C4-2B (cell line): Measurements from ENCODE around the gene PAN2.
"Not testable (repeated sequence)": the region's sequence is repeated elsewhere in the genome, so short reads cannot be mapped to it uniquely, and the experiment has no call there.

Experiments
- H3K27ac ChIP-seq: fragments of 450-650 bp; 2 replicates; pipeline ENCODE4 v1.5.1; 2017
- ZFX ChIP-seq: fragments of 450-650 bp; IDR thresholded peaks from 2 replicates; pipeline ENCODE4 v1.6.1; 2017
- TF ChIP-seq, protein P1 (sequence below): fragments of 450-650 bp; conservative IDR thresholded peaks from 2 replicates; pipeline ENCODE4 v1.5.1; 2017; ENCODE audit warnings: mild to moderate bottlenecking

The PAN2 gene

DNA sequence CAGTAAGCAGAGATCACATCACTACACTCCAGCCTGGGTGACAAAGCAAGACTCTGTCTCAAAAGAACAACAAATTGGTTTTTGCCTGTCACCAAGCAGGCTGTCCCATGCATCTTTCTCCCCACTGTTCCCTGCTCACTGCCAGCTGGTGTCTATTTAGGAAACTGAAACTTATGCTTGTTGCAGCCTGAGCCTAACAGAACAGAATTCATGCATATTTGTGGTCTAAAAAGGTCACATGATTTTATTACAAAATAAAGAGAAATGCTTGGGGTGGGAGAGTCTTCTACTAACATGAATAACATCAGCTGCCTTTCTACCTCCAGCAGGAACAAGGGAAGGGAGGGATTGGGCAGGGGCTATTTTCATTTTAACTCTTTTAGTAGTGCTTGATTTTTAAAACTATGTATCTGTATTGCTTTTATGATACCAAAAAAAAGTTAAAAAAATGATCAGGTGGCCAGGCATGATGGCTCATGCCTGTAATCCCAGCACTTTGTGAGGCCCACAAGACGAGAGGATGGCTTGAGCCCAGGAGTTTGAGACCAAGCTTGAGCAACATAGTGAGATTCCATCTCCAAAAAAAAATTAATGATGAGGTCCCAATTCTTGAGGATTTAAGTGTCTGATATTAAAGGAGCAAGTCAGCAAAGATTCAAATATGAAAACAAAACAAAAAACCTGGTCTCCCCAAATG, 25.2 kb upstream of the PAN2 start:
- H3K27ac ChIP-seq: no peak overlapping the region
- no peak for TF ChIP-seq ZFX
- TF ChIP-seq, protein P1, sequence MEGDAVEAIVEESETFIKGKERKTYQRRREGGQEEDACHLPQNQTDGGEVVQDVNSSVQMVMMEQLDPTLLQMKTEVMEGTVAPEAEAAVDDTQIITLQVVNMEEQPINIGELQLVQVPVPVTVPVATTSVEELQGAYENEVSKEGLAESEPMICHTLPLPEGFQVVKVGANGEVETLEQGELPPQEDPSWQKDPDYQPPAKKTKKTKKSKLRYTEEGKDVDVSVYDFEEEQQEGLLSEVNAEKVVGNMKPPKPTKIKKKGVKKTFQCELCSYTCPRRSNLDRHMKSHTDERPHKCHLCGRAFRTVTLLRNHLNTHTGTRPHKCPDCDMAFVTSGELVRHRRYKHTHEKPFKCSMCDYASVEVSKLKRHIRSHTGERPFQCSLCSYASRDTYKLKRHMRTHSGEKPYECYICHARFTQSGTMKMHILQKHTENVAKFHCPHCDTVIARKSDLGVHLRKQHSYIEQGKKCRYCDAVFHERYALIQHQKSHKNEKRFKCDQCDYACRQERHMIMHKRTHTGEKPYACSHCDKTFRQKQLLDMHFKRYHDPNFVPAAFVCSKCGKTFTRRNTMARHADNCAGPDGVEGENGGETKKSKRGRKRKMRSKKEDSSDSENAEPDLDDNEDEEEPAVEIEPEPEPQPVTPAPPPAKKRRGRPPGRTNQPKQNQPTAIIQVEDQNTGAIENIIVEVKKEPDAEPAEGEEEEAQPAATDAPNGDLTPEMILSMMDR: no peak

DNA sequence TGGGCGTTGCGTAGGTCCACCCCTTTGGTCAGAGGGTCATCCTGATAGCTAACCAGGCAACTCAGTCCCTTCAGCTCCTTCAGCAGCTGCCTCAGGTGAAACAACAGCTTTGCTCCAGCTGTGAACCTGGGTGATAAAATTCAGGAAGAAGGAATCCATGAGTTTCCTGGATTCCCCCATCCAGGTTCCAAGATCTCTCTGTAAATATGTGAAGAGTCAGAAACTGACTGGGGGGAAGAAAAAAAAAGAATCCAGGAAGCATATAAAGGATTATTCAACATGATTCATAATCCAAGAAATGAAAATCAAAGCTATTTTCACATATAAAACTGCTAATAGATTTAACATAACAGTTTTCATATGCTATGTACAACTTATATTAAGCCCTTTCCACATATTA, 17.5 kb upstream of the PAN2 start:
- TF ChIP-seq, protein P1: no peak
- TF ChIP-seq ZFX: no peak
- no peak overlapping the region for H3K27ac ChIP-seq

DNA sequence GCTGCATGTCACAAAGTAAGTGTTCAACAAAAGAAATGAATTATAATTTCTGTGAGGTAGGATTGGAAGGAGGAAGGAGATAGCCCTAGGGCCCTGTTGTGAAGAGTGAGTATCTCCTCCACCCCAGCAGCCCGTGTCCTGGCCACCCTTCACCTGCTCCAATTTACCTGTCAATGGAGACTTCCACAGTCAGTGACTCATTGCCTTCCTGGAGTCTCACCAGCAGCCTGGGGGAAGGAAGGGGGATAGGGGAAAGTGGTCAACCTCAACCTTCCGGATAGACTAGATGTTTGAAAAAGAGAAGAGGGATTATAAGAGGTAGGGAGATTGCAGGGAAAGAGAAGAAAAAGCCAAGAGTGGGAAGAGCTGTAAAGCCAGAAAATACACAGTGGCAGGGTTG, 16.9 kb upstream of the PAN2 start:
- no peak overlapping the region for H3K27ac ChIP-seq
- TF ChIP-seq ZFX: no peak
- TF ChIP-seq, protein P1: no peak

DNA sequence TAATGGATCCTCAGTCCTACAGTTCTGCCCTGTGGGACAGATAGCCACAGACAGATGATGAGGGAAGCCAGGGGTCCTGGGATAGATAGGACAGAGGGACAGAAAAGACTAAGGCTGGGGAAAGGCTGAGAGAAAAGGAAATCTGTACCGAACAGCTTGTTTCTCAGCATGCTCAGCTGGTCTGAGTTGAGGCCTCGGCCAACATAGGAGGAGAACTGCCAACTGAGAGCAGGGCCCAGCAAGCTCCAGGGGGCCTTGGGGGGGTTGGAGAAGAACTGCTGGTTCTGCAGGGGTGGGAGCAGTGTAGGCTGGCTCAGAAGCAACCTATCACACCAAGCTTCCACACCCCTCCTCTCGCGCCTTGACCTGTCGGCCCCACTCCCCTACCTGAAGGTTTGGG, 15.0 kb upstream of the PAN2 start:
- no peak overlapping the region for H3K27ac ChIP-seq
- TF ChIP-seq, protein P1: no peak
- TF ChIP-seq ZFX: no peak

DNA sequence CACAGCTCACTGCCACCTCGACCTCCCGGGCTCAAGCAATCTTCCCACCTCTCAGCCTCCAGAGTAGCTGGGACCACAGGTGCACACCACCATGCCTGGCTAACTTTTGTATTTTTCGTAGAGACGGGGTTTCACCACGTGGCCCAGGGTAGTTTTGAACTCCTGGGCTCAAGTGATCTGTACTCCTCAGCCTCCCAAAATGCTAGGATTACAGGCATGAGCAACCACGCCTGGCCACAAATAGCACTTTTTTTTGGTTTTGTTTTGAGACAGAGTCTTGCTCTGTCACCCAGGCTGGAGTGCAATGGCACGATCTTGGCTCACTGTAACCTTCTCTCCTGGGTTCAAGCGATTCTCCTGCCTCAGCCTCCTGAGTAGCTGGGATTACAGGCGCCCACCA, 13.5 kb upstream of the PAN2 start:
- H3K27ac ChIP-seq: not testable (repeated sequence)

DNA sequence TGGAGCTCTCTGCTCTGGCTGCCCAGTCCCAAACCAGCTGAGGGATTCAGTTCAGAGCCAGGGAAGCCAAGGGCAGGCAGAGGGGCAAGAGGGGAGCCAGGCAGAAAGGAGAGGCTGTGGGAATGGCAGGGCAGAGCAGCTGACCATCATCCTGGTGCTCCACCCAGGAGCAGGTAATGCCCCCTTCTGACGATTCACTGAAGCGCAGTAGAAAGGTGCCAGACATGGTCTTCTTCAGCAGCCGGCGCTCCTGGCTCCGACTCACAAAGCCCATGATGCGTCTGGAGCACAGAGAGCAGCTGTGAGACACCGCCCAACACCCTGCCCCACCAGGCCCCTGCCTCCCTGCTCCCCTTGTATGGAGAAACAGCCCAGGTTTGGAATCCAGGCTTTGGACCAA, 12.9 kb upstream of the PAN2 start:
- TF ChIP-seq, protein P1: no peak; the same call in 1 of the 2 replicates
- TF ChIP-seq ZFX: no peak
- no peak overlapping the region for H3K27ac ChIP-seq

DNA sequence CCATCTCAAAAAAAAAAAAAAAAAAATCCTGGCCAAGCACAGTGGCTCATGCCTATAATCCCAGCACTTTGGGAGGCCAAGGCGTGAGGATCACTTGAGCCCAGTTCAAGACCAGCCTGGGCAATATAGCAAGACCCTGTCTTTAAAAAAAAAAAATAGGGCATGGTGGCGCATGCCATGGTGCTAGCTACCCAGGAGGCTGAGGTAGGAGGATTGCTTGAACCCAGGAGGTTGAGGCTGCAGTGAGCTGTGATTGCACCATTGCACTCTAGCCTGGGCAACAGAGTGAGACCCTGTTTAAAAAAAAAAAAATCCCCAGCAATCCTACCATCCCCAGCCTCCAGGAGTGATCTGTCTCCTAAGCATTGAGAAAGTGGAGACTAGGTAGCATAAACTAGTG, 8.5 kb upstream of the PAN2 start:
- not testable (repeated sequence) for H3K27ac ChIP-seq

DNA sequence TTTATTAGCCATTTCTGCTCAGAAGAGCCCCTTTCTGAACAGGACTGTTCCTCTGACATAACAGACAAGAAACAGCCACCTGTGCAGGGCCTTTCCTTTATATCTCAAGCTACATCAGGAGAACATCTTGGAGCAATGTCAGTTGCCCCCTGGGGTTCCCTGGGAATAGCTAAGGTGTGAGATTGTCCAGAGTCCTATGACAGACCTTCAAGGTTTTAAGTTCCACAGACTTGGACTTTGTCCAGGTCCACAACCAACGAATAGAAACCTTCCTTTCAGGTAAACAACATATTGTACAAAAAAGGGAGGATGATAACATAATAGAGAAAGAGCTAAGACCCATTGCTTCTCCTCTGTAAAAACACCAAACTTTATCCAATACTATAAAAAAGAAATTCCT, 7.8 kb upstream of the PAN2 start:
- TF ChIP-seq, protein P1: no peak
- TF ChIP-seq ZFX: no peak
- H3K27ac ChIP-seq: no peak overlapping the region

DNA sequence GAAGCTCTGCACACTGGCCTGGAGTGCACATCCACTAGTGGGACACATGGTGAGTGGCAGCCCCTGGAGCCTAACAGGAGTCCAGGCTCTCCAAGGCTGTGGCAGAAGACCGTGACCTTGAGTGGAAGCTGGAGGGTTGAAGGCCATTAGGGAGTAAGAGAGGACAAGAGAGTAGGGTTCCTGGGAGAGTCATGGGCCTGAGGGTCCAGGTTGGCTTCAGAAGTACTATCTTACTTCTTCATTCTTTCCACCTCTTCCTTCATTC, 5.3 kb upstream of the PAN2 start:
- no peak overlapping the region for H3K27ac ChIP-seq
- TF ChIP-seq ZFX: no peak
- TF ChIP-seq, protein P1: no peak
